HCT116 (cell line): ENCODE measurements around the gene MS4A8. TPM values are rescaled to one million over a fixed set of nuclear protein-coding genes. Genes with fewer than 3 reads are reported as not detected.

Experiments
- ATAC-seq: fragments of 200-7000 bp; cut with Tn5 transposase; 2 replicates; pipeline ENCODE4 v1.9.1; 2020; ENCODE audit warnings: mild to moderate bottlenecking, moderate library complexity
- BruUV-seq: library from RNA; stranded (reverse); fragments of 400-500 nt; replicated peaks from 2 replicates; lab custom pipeline; 2021; lab: Mats Ljungman, UMichigan
- CTCF ChIA-PET: fragments of 300-600 bp; sonication (Branson Sonifier 250); formaldehyde crosslinking; loops from one replicate; lab custom pipeline; 2021; ENCODE audit warnings: antibody characterized with exemption; lab: Charles Lee
- POLR2A ChIA-PET: fragments of 300-600, 350-600 bp; sonication (Branson Sonifier 250); formaldehyde crosslinking; loops from one replicate; lab custom pipeline; 2021; ENCODE audit warnings: antibody characterized with exemption; lab: Charles Lee
- RAD21 ChIA-PET, 2 experiments: fragments of 300-600 bp; sonication (Branson Sonifier 250); formaldehyde crosslinking; loops; one replicate each; lab custom pipeline; 2023; ENCODE audit warnings: low total read pairs in 2 of 2; ENCODE audit not compliant: uncharacterized antibody in 2 of 2, unreplicated experiment in 2 of 2, low non-redundant PET in 1 of 2; lab: Charles Lee
- DNase-seq: peaks from one replicate; pipeline ENCODE4 v3.0.0-alpha.2; 2010; ENCODE audit warnings: low read depth, low spot score
- H2AFZ ChIP-seq: fragments of 200-600 bp; shearing (Covaris generic), sonication (generic); 2 replicates; pipeline ENCODE4 v1.6.1; 2017; ENCODE audit warnings: low read depth, mixed run types, mixed read lengths, antibody characterized with exemption, low read length; ENCODE audit not compliant: poor library complexity, severe bottlenecking
- H3K27ac ChIP-seq: 2 replicates; pipeline ENCODE4 v1.5.1; 2012; ENCODE audit warnings: low read depth, low read length
- H3K27me3 ChIP-seq: fragments of 200-600 bp; sonication (generic); 2 replicates; pipeline ENCODE4 v1.6.1; 2016; ENCODE audit warnings: mixed run types, low read length, mixed read lengths; ENCODE audit not compliant: insufficient read depth
- H3K36me3 ChIP-seq, 2 experiments: fragments of 200-500 bp in 1 of 2; fragments of 200-600 bp in 1 of 2; sonication (Bioruptor generic) in 1 of 2; sonication (generic) in 1 of 2; 2 replicates each; pipeline versions ENCODE4 v1.5.1 to v1.6.1; 2014 to 2016; ENCODE audit warnings: low read length in 2 of 2, inconsistent platforms in 1 of 2, mixed read lengths in 1 of 2, mixed run types in 1 of 2; ENCODE audit not compliant: insufficient read depth in 2 of 2, control insufficient read depth in 1 of 2
- H3K4me1 ChIP-seq, 2 experiments: fragments of 200-600 bp in 1 of 2; sonication (generic) in 1 of 2; 2 replicates each; pipeline versions ENCODE4 v1.5.1 to v1.6.1; 2012 to 2017; ENCODE audit warnings: low read length in 2 of 2, inconsistent platforms in 1 of 2, mild to moderate bottlenecking in 1 of 2, mixed read lengths in 1 of 2, mixed run types in 1 of 2, moderate library complexity in 1 of 2; ENCODE audit not compliant: insufficient read depth in 2 of 2, control insufficient read depth in 1 of 2
- H3K4me2 ChIP-seq: fragments of 200-600 bp; sonication (generic); 2 replicates; pipeline ENCODE4 v1.6.1; 2017; ENCODE audit warnings: mixed run types, low read length, mixed read lengths
- H3K4me3 ChIP-seq, 2 experiments: fragments of 200-600 bp in 1 of 2; sonication (generic) in 1 of 2; replicated peaks in 1 of 2; 2 replicates each; pipeline ENCODE4 v1.5.1; 2011 to 2016; ENCODE audit warnings: low read length in 2 of 2, control low read depth in 1 of 2, low read depth in 1 of 2, mild to moderate bottlenecking in 1 of 2, mixed read lengths in 1 of 2, mixed run types in 1 of 2
- H3K79me2 ChIP-seq: fragments of 200-600 bp; sonication (generic); 2 replicates; pipeline ENCODE4 v1.6.1; 2017; ENCODE audit warnings: mild to moderate bottlenecking, mixed run types, low read length, moderate library complexity, mixed read lengths; ENCODE audit not compliant: insufficient read depth
- H3K9ac ChIP-seq: fragments of 200-600 bp; sonication (generic); 2 replicates; pipeline ENCODE4 v1.6.1; 2016; ENCODE audit warnings: low read length, mixed read lengths
- H3K9me2 ChIP-seq: fragments of 200-600 bp; sonication (generic), shearing (Covaris generic); 2 replicates; pipeline ENCODE4 v1.6.1; 2017; ENCODE audit warnings: mixed run types, mild to moderate bottlenecking, moderate library complexity; ENCODE audit not compliant: insufficient read depth
- H3K9me3 ChIP-seq, 2 experiments: fragments of 200-500 bp in 1 of 2; fragments of 200-600 bp in 1 of 2; sonication (Bioruptor generic) in 1 of 2; sonication (generic) in 1 of 2; 2 replicates each; pipeline ENCODE4 v1.6.1; 2014 to 2017; ENCODE audit warnings: low read length in 2 of 2, mixed read lengths in 2 of 2, inconsistent platforms in 1 of 2, low read depth in 1 of 2, mild to moderate bottlenecking in 1 of 2, mixed run types in 1 of 2, moderate library complexity in 1 of 2; ENCODE audit not compliant: control insufficient read depth in 1 of 2, insufficient read depth in 1 of 2
- H4K20me1 ChIP-seq: fragments of 200-600 bp; sonication (generic), shearing (Covaris generic); 2 replicates; pipeline ENCODE4 v1.6.1; 2017; ENCODE audit warnings: mixed run types, mild to moderate bottlenecking, moderate library complexity; ENCODE audit not compliant: insufficient read depth
- CTCF ChIP-seq, 3 experiments: fragments of 200-600 bp in 1 of 3; sonication (generic) in 1 of 3; IDR thresholded peaks in 2 of 3; conservative IDR thresholded peaks in 1 of 3; 2 replicates each; pipeline ENCODE4 v1.5.1; 2012 to 2017; ENCODE audit warnings: low read depth in 2 of 3, low read length in 2 of 3, antibody characterized with exemption in 1 of 3, borderline replicate concordance in 1 of 3, control low read depth in 1 of 3, mild to moderate bottlenecking in 1 of 3, mixed read lengths in 1 of 3, mixed run types in 1 of 3, moderate library complexity in 1 of 3; ENCODE audit not compliant: insufficient read depth in 1 of 3
- EZH2 ChIP-seq: fragments of 200-600 bp; sonication (generic); IDR thresholded peaks from 2 replicates; pipeline ENCODE4 v1.6.1; 2017; ENCODE audit warnings: antibody characterized with exemption, mixed run types
- POLR2A ChIP-seq: IDR thresholded peaks from 2 replicates; pipeline ENCODE4 v1.7.0; 2011; ENCODE audit warnings: borderline replicate concordance; ENCODE audit not compliant: insufficient read depth, insufficient read length; ENCODE audit errors: extremely low read depth
- RAD21 ChIP-seq: IDR thresholded peaks from 2 replicates; pipeline ENCODE4 v1.6.1; 2012; ENCODE audit warnings: low read depth, mild to moderate bottlenecking
- TCF7L2 ChIP-seq: IDR thresholded peaks from 2 replicates; pipeline ENCODE4 v1.7.0; 2011; ENCODE audit warnings: borderline replicate concordance, inconsistent platforms; ENCODE audit not compliant: insufficient read depth, insufficient read length; ENCODE audit errors: extremely low read depth
- YY1 ChIP-seq: IDR thresholded peaks from 2 replicates; pipeline ENCODE4 v1.6.1; 2011; ENCODE audit warnings: low read length, low read depth, moderate library complexity, mild to moderate bottlenecking; ENCODE audit not compliant: insufficient replicate concordance; ENCODE audit errors: extremely low read depth
- ZBTB33 ChIP-seq: IDR thresholded peaks from 2 replicates; pipeline ENCODE4 v1.6.1; 2011; ENCODE audit warnings: mild to moderate bottlenecking, low read length, moderate library complexity; ENCODE audit not compliant: insufficient replicate concordance; ENCODE audit errors: extremely low read depth
- ZFX ChIP-seq: fragments of 450-650 bp; IDR thresholded peaks from 2 replicates; pipeline ENCODE4 v1.6.1; 2017
- intact Hi-C: fragments of 100-400 bp; cut with micrococcal nuclease; formaldehyde crosslinking; loops from 2 replicates; pipeline ENCODE4 v1.10.0; 2022
- total RNA-seq: library from RNA; stranded (reverse); gene quantifications from one replicate; pipeline ENCODE4 v1.2.1, GENCODE V29; 2021; ENCODE audit not compliant: unreplicated experiment
- TF ChIP-seq, protein P1 (sequence below): IDR thresholded peaks from 2 replicates; pipeline ENCODE4 v1.6.1; 2012

Gene MS4A8
- total RNA-seq, 1 experiment from 2014 or later = 0.17 TPM

DNA sequence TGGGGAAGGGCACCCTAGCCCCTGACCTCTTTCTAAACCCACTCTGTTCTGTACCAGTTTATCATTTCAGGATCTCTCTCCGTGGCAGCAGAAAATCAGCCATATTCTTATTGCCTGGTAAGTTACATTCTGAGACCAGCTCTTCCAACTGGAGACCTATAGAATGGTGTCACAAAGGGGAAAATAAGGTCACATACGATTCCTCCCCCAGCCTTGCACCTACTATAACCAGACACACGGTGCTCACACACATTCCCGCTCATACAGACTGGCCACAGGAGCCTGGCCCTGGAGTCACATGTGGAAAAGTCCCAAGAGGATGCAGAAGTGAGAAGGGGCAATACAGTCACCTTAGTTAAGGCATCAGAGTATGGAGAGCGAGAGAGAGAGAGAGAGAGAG is 7.5 kb downstream of the MS4A8 start:
- POLR2A ChIA-PET = no interaction called here
- no peaks in the 10 kb centered on the region for H3K79me2 ChIP-seq
- H3K9me2 ChIP-seq = no peaks in the 10 kb centered on the region
- no peaks in the 10 kb centered on the region for H3K36me3 ChIP-seq
- H3K4me1 ChIP-seq = no peaks in the 10 kb centered on the region
- TF ChIP-seq, protein P1, sequence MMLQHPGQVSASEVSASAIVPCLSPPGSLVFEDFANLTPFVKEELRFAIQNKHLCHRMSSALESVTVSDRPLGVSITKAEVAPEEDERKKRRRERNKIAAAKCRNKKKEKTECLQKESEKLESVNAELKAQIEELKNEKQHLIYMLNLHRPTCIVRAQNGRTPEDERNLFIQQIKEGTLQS = no peak
- TF ChIP-seq ZFX = no peak
- no peak for TF ChIP-seq POLR2A
- no peak for TF ChIP-seq CTCF (IDR thresholded peaks at IDR 0.05 in 2 of 3, conservative IDR thresholded peaks at IDR 0.05 in 1 of 3; ENCODE audit: borderline replicate concordance in 1 of 3, insufficient read depth in 1 of 3, low read depth in 2 of 3, low read length in 2 of 3)
- TF ChIP-seq ZBTB33 = no peak
- TF ChIP-seq RAD21 = no peak
- no peak for TF ChIP-seq EZH2
- TF ChIP-seq YY1 = no peak
- no peak for TF ChIP-seq TCF7L2
- TF ChIP-seq, all 23 proteins: peak for 0
- Histone ChIP-seq H3K4me3 (no peak overlapping the region), H3K9me3 (no peaks in the 10 kb centered on the region), H3K4me2 (no peak overlapping the region), H3K27ac (no peak overlapping the region), H4K20me1 (no peaks in the 10 kb centered on the region), H2AFZ (no peak overlapping the region), H3K9ac (no peak overlapping the region), H3K27me3 (no peaks in the 10 kb centered on the region)
- DNase-seq (no peak), ATAC-seq (no peak)
- ChIA-PET RAD21 (no interaction called here), CTCF (no interaction called here)
- intact Hi-C loops = loop anchor here (5.0 kb wide), 1 partner anchor 35 kb away; no protein-coding TSS in a partner anchor
- no TSS peak for BruUV-seq
